ENCODE results near the gene HMCN2. TPM values are rescaled to one million over a fixed set of nuclear protein-coding genes. Genes with fewer than 3 reads are reported as not detected.

HMCN2 gene
- total RNA-seq, 1 experiment from 2014 or later, result 8.6 TPM

GRCh38 chr9:130303613-130304055 lies 38.1 kb downstream of the HMCN2 start:
- Mint-ChIP-seq H3K36me3 (ENCODE audit: insufficient read depth in 1 of 3, low read depth in 3 of 3) (peaks cover 13 to 48% (median 15%) of the 10 kb centered on the region in 3 experiments; a peak in 6 of 7 replicates), H3K27ac (no peak overlapping the region; a peak in 1 of 7 replicates), H3K4me1 (peaks cover 4% of the 10 kb centered on the region in 2 experiments; a peak in 2 of 4 replicates), H3K9me3 (no peaks in the 10 kb centered on the region; a peak in 1 of 5 replicates), H3K27me3 (ENCODE audit: low read depth) (no peaks in the 10 kb centered on the region), H3K4me3 (no peak overlapping the region)
- Histone ChIP-seq H2BK5ac (ENCODE audit: insufficient read length, low read length) (no peak overlapping the region), H4K91ac (ENCODE audit: insufficient read length, low read depth, low read length) (no peak overlapping the region), H2AFZ (ENCODE audit: low read length) (no peak overlapping the region), H2BK20ac (ENCODE audit: low read depth, low read length, poor library complexity, severe bottlenecking) (no peak overlapping the region), H4K5ac (ENCODE audit: insufficient read length, low read depth, low read length) (no peak overlapping the region), H3T11ph (ENCODE audit: low read length) (no peak overlapping the region), H2AK5ac (ENCODE audit: insufficient read length, low read length) (no peak overlapping the region), H4K20me1 (ENCODE audit: control insufficient read depth, insufficient read depth, insufficient read length) (no peaks in the 10 kb centered on the region), H3K79me1 (ENCODE audit: insufficient read depth, low read depth, low read length, poor library complexity, severe bottlenecking) (no peaks in the 10 kb centered on the region), H3K79me2 (ENCODE audit: insufficient read depth, low read length) (no peaks in the 10 kb centered on the region), H2BK15ac (ENCODE audit: low read depth, low read length) (no peak overlapping the region), H3K18ac (ENCODE audit: insufficient read length, low read depth, low read length) (no peak overlapping the region), H3K4me1 (ENCODE audit: insufficient read depth, low read length) (no peaks in the 10 kb centered on the region), H3K9ac (ENCODE audit: extremely low read depth, insufficient read length, low read length) (no peak overlapping the region), H3K23me2 (ENCODE audit: insufficient read length, low read depth, low read length, poor library complexity, severe bottlenecking) (no peaks in the 10 kb centered on the region), H3K4ac (ENCODE audit: low read depth, low read length) (no peak overlapping the region), H3K27ac (ENCODE audit: insufficient read length, low read depth, low read length) (no peak overlapping the region), H3K23ac (ENCODE audit: insufficient read length, low read depth, low read length) (no peak overlapping the region), H2BK120ac (ENCODE audit: low read depth, low read length, poor library complexity, severe bottlenecking) (no peak overlapping the region), H3K56ac (ENCODE audit: insufficient read length, low read depth, low read length) (no peak overlapping the region), H3K14ac (ENCODE audit: insufficient read depth, low read length) (no peak overlapping the region), H3K4me2 (ENCODE audit: insufficient read depth, insufficient read length, low read length) (no peak overlapping the region), H2BK12ac (ENCODE audit: insufficient read length, low read depth, low read length) (no peak overlapping the region), H3K9me3 (ENCODE audit: control insufficient read depth, low read depth, low read length) (no peaks in the 10 kb centered on the region), H4K8ac (replicated peaks; ENCODE audit: insufficient read length, low read depth, low read length) (no peak overlapping the region), H3K27me3 (ENCODE audit: insufficient read depth, low read length) (no peaks in the 10 kb centered on the region)
- no peak for TF ChIP-seq CTCF (conservative IDR thresholded peaks at IDR 0.05)
- WGBS (ENCODE audit: extremely low coverage, insufficient read length, low lambda C conversion rate), result no CpG with 5 or more reads among the region's 17 CpGs
- no peak for DNase-seq

Measured in H9 (cell line).